GM18858 (cell line): Measurements from ENCODE around the gene ATXN7L2.

ENCODE experiments used
- ATAC-seq: cut with Tn5 transposase; IDR thresholded peaks from one replicate; pipeline ENCODE4 v1.9.1; 2021; ENCODE audit not compliant: unreplicated experiment

Gene ATXN7L2

DNA sequence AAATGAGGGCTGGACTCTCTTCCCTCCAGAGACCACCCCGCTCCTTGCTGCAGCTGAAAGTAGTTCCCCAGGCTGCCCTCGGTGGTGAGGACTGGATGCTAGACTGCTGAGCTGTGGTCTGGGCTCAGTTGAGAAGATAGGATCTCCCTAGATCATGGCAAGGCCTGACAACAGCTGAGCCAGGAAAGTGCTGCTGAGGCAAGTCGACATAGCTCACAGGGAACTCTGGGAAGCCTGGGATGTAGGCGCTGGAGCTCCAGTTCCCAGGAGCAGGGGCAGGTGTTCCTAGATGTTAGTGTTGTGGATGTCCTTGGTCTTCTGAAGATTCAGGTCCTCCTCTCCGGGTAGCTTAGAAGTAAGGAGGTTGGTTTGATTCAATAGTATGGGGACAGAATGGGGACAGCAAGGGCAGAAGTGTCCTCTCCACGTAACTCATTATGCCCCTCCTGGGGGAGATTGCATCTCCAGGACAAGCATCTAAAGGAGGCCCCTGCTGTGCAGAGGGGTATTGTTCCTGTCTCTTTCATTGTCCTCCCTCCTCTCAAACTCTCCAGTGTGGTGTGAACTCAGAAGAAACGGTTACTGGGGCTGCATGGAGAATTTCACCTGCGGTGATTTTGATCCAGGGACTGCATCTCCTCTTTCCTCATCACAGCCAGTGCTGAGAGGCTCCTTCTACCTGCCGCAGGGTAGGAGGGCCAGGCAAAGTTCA lies 13.9 kb downstream of the ATXN7L2 start:
- no peak for ATAC-seq

DNA sequence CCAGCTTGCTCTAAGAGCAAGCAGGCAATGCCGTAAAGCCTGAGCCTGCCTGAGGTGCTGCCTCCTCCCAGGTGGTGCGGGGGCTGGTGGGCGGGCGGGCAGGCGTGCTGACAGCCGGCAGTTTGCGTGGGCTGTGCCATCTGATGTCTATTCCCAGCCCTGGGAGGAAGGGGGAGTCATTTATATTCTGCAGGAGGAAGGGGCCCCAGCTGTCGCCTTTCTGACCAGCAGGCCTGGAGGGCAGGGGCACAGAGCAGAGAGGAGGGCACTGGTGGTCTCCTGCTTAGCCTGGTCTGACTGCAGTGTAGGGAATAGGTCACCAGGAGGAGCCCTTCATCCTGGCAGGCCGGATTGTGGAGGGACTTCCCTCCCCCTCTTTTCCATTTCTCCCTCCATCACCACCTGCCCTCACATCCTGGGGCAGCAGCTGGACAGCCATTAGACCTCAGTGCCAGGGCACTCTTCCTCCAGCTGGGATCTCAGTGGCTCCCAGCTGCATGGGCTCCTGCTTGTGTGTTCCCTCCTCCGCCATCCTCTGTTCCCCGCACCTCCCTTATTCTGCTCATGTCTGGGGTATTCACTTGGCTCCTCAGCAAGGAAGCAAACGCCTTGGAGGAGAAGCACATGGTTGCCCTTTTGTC lies 14.6 kb downstream of the ATXN7L2 start:
- ATAC-seq, result no peak

DNA sequence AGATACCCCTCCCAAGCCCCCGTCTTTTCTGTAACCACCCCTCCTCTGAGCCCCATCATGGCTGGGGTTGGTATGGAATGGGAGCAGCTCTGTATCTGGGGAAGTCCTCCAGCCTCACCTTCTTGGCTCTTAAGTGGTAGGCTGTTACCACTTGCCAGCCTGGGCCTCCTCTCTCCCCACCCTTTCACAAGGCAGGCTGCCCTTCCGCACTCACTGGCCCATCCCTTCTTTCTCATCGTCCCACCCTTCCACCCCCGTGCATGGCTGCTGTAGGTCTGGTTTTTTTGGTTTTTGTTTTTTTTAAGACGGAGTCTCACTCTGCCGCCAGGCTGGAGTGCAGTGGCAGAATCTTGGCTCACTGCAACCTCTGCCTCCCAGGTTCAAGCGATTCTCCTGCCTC lies 15.4 kb downstream of the ATXN7L2 start:
- no peak for ATAC-seq

DNA sequence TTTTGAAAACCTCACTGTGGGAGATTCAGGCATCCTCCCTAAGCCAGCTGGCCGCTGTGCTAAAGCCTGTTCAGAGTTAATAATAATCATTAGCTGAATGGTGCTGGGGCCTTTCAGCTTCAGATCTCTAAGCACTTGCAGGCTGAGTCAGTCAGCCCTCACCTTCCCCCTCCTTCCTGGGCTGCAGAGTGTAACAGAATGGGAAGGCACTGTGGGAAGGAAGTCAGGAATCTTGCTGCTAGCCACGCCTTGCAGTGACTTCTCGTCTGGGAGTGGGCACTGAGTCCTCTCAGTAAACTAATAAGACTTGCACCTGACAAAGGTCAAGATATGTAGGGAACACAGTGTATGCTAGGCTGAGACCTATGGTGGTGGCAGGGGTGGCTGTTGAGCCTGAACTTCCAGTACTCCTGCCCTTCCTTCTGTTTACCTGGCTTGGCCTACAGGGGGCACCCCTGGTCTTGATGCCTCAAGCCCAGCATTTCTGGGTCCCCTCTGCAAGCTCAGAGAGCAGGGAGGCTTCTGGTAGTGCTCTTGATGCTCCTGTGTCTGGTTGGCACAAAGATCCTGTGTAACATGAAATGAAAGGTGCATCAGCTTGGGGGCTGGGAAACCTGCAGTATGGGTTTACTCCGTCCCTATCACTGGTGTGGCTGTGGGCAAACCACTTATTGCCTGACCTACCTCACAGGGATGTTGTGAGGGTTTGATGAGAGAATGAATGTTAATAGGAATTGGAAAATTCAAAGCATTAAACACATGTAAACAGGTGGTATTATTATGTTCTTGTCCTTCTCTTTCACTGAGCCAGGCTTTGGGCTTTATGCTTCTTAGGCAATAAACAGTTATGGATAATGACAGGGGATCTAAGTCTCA lies 16.2 kb downstream of the ATXN7L2 start:
- no peak for ATAC-seq

DNA sequence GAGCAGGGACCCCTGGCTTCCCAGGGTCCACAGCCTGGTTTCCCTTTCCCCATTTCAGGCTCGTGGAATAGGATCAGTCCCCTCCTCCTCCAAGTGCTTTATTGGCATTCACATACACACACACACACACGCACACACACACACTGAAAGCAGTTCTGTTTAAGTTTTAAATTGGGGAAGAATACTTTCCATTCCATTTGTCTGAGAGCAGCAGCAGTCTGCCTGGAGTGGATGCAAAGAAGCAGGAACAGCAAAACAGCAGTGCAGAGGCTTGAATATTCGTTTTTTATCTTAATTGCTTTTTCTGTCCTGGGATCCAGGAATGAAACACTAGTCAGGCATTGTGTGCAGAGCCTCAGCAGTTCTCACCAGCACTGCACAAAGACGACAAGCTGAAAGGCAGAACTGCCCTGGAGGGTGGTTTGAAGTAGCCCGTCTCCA lies 17.3 kb downstream of the ATXN7L2 start:
- ATAC-seq, result no peak

DNA sequence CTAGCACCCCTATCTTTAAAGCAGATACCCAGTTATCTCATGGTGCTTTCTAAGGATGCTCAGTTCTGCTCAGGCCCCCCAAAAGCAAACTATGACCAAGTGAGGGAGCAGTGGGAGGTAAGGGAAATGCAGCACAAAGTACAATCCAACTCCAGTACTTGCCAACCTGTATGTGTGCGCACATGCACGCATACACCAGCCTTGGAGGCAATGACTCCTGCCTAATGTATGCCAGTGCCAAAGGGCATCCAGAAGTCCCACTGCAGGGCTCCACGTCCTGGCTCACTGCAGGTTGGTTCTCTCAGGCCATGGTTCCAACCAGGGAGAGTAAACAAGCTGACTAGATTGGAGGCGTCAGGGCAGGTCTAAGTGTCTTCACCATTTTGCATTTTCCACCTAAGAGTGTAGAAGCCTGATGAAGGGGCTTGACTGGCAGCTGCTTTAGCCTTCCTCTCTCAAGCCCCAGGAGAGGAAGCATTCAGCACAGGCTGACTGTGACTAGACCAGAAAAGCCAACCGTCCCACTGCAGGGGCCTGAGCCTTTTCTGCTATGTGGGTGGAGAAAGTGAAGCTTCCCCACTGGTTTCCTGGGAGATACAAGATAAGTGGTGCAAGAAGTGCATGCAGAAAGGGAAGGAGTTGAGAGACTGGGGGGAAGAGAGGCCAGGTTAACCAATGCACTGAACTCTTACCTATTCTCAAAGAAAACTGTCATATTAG lies 18.1 kb downstream of the ATXN7L2 start:
- ATAC-seq, result no peak

DNA sequence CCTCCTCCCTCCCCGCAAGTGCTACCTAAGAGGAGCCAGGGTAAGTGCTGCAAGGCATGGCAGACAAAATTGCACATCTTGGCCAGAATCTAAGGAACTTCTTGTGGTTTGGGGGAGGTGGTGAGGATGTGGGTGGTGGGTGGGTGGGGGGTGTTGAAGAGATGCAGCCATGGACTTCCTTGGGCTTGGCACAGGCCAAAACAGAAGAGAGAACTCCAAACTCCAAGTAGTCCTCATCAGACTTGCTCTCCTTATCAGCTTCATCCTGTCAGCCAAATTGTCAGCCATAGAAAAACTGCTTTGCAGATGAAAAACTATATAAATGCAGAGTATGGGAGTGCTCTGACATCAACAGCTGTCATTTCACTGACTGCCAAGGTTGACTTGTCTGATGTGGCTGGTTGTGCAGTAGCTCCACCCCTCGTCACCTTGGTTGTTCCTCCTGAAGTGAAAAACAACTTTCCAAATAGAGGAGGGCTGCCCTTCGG lies 18.7 kb downstream of the ATXN7L2 start:
- ATAC-seq, result no peak

DNA sequence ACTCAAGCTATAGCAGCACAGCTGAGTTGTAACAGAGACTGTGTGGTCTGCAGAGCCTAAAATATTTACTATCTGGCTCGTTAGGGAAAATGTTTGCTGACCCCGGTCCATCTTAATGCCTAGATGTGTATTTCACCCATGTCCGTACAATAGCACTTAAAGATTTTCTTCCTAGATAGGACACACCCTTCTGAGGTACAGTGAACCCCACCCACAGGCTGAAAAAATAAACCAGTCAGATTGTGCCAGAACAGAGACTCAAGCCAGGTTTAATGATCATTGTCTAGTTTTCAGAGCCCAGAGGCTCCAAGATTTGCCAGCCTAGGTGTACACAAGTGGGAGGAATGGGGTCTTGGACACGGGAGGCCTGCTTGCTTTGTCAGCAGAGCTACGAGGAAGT lies 20.2 kb downstream of the ATXN7L2 start:
- no peak for ATAC-seq

DNA sequence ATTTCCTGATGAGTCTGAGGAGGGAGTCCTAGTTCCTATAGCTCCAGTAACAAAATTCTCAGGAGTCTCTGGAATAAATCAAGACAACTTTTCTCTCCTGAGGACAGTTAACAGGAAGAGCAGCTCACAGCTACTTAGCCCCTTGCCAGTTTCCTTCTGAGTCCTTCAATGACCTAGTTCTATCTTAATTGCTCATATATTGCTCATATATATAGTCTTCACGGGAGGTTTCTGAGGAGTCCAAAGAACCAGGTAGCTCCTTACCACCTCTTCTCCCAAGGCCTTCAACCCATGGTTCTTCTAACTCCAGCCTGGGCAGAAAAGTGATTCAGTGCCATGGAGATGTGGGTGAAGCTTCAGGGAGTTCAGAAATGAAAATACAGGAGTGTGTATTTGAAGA lies 21.3 kb downstream of the ATXN7L2 start:
- no peak for ATAC-seq

DNA sequence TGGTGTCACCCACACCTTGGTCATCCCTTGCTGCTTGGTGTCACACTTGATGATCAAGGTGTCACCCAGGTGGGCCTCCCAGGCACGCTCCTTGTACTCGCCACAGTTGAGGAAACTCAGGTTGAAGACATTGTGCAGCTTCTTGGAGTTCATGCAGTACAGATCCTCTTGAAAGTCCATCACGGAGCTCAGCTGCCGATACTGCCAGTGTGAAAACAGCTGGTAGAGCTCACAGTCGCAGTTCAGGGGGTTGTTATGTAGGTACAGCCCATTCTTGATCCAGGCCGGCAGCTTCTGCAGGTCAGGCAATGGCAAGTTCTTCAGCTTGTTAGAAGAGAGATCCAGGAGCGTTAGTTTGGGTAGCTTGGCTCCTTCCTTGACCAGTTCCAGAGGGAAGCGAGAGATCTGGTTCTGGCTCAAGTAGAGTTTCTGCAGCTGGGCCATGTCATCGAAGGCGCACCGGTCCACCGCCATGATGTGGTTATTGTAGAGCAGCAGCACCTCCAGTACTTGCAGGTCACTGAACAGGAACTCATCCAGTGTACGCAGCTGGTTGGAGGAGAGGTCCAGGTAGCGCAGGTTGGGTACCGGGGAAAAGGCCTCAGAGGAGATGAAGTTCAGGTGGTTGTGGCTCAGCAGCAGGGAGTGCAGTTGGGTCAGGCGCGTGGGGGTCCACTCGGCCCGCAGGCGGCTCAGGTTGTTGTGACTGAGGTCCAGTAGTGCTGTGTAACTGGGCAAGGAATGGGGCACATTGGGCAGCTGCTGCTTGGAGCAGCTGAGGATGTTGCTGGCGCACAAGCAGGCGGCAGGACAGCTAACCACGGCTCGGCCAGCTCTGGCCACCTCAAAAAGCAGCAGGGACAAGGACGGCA lies 24.5 kb downstream of the ATXN7L2 start:
- ATAC-seq, result no peak

DNA sequence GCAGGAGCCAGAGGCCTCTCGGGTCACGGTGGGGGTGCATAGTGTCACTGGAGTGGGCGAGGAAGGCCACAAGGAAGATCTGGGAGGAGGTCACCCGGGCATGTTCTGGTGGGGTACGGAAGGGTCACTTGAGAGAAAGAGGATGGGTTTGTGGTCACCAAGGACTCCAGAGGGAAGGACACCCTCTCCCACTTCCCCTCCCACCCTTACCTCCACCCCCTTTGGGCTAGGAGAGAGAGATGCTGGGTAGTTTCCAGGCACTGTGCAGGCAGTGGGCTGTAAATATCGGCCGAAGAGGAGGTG lies 25.1 kb downstream of the ATXN7L2 start:
- no peak for ATAC-seq

DNA sequence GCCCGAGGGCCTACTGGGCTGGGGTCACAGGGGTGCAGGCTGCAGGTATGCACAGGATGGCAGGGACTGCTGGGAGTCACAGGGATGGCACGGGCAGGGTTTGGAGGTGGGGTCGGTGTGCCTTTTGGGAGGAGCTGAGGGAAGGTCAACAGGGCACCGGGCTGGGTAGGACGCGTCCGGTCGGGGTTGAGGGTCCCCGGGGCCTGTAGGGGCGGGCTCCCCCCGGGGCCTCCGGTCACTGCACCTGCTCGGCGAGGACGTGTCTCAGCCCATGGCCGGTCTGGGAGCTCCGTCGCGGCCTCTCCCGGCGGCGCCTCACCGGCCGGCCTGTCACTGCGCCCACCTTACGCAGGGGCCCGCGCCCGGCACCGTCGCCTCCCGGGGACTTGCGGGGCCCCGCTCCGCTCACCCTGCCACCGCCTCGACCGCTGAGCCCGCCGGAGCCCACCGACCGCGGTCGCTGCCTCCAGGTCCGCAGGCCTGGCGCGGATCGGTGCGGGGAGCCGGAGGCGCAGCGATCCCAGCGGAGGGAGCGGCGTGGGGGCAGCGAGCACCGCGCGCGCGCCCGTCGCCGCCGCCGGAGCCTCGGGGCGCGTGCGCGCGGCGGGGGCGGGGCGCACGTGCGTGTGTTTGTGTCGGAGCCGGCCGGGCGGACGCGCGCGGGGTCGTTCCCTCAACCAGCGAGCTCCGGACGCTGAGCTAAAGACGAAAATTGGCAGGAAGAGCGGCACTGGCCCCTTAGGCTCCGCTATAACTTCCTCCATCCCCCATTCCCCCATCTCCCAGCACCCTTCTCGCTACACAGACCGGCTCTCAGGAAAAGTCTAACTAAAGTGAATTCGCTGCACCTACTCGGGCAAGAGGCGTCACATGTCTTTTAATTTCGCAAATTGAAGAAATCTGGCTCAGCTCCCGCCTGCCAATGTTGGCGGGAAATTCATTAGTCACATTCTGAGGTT lies 25.8 kb downstream of the ATXN7L2 start, which contains the start of gene AMIGO1:
Gene AMIGO1 (minus strand): TSS at position 552 of the 959 bp plus-strand sequence. CDS start 815 bp downstream, outside the sequence.
- peak; percentile 42 for ATAC-seq

DNA sequence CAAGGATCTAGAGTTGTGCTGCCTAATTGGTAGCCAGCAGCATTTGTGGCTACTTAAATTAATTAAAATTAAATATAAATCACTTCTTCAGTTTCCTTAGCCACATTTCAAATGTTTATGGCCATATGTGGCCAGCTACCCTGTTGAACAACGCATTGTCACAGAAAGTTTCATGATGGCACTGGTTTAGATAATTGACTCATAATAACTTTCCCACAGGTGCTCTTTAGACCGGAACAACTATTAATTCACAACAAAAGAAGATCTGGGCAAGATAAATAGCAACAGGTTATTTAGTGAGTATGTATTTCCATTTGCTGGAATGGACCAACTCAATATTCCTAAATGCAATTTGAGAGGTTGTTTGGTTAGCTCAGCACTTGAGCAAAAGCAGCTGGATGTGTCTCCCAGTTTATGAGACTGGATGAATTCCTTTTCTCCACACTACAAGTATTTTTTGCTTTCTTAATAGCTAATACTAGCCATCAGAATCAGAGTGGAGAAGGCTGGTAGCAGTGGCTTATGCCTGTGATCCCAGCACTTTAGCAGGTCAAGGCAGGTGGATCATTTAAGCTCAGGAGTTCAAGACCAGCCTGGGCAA lies 29.5 kb downstream of the ATXN7L2 start:
- ATAC-seq, result no peak

DNA sequence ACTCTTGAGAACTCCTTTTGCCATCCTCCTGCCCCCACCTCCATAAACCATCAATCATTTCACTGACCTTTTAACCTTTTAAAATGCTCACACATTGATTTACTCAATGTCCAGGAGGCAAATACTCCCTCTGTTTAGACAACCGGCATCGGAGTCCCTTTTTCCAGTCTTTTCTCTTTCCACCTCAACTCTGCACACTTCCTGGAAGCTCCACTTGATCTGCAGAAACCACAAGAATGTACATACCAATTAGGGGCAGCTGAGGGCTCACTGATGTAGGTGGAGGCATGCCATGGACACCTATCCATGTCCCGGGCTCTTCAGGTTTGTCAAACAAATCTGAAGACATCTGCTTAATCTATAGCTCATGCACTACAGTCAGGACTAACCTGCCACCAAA lies 31.1 kb downstream of the ATXN7L2 start:
- ATAC-seq, result no peak

DNA sequence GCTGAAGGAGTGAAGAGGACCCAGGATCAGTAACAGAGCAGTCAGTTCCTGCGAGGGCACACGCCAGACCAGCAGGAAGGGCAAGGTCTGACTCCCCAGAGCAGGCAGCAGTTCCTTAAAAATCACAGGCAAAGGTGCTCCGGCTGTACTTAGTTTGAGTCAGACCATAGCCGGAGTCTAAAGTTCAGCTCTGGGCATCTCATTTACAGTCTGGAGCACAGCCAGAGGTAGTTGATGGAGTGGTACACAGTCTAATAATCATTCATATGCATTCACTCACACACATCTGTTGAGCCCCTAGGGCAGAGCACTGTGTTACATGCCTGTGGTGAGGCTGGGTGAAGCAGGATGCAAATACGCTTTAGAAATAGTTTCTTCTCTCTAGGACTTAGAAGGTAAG lies 33.2 kb downstream of the ATXN7L2 start:
- no peak for ATAC-seq

DNA sequence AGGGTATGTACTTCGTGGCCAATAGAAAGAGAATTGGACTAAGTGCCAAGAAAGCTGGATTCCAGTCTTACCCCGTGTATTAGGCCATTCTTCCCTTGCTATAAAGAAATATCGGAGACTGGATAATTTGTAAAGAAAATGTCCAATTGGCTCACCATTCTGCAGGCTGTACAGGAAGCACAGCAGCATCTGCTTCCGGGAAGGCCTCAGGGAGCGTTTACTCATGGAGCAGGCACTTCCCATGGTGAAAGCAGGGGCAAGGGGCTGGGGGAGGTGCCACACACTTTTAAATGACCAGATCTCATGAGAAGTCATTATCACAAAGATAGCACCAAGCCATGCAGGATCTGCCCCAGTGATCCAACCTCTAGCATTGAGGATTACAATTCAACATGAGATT lies 33.6 kb downstream of the ATXN7L2 start:
- ATAC-seq, result no peak

DNA sequence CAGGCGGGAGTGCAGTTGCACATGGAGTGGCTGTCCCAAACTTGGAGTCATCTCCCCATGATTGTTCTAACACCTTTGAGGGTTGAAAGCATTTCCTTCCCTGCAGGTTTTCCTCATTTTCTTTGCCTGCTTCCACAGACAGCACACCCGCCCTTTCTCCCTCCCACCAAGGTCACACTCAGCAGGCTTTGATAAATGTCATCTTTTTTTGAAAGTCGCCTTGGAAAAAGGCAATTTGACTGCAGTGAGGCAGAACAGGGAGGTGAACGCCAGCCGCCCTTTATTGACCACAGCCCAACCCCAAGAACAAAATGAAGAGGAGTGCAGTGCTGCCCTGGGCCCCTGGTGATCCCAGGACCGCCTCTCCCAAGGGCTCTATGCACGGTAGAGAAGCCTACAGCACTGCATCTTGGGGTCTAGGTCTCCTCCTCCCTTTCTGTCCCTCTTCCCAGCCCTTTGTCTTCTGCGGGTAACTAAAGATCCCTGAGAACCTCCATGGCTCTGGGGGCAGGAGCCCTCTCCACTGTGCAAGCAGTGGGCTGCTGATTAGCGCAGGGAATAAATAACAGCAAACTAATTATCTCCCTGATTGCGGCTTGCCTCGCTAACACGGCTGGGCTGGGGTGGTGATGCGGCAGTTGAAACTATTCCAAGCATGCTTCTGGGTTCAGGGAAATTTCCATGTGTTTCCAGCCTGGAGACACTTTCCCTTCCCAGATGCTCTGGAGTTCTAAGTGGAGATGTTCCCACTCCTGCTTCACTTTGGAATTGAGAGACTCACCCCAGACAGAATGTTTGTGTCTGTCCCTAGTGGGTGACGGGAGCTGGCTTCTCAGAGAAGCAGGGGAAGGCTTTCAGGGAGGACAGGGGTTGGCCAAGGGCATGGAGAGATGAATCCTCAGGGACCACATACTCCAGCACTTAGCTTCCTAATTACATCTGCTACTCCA lies 37.6 kb downstream of the ATXN7L2 start:
- no peak for ATAC-seq
